GM12878 (cell line): ENCODE results near the gene CACNA1D. TPM values are rescaled to one million over a fixed set of nuclear protein-coding genes. Genes with fewer than 3 reads are reported as not detected.

Experiments used
- ATAC-seq: fragments of 200-7000 bp; cut with Tn5 transposase; 3 replicates; pipeline ENCODE4 v1.9.1; 2020; ENCODE audit warnings: mild to moderate bottlenecking, moderate library complexity
- BruUV-seq: library from RNA; stranded (reverse); fragments of 400-500 nt; replicated peaks from 2 replicates; lab custom pipeline; 2021; lab: Mats Ljungman, UMichigan
- CTCF ChIA-PET: fragments of 300-600 bp; sonication (Branson Sonifier 250); formaldehyde crosslinking; extraction: SDS; loops from one replicate; lab custom pipeline; 2021; ENCODE audit warnings: inconsistent platforms; lab: Yijun Ruan, JAX
- POLR2A ChIA-PET: fragments of 350-600 bp; formaldehyde crosslinking; extraction: SDS; loops from one replicate; lab custom pipeline; 2021; ENCODE audit warnings: inconsistent platforms; lab: Charles Lee
- RAD21 ChIA-PET: fragments of 300-600 bp; sonication (Branson Sonifier 250); formaldehyde crosslinking; loops from one replicate; lab custom pipeline; 2023; ENCODE audit warnings: antibody characterized with exemption; ENCODE audit not compliant: unreplicated experiment; lab: Charles Lee
- SMC1A ChIA-PET: fragments of 300-600 bp; sonication (Branson Sonifier 250); formaldehyde crosslinking; loops from one replicate; lab custom pipeline; 2023; ENCODE audit not compliant: unreplicated experiment, uncharacterized antibody; lab: Charles Lee
- DNase-seq: peaks from one replicate; pipeline ENCODE4 v3.0.0-alpha.2; 2011; ENCODE audit warnings: low read depth, low spot score
- FAIRE-seq: peaks from 3 replicates; lab custom pipeline; 2011; peaks lifted over from hg19 to GRCh38; lab: Jason Lieb, UNC
- H2AFZ ChIP-seq: 2 replicates; pipeline ENCODE4 v1.6.0; 2011; ENCODE audit warnings: low read depth, low read length, control low read depth; ENCODE audit not compliant: control insufficient read depth
- H3K27ac ChIP-seq: 2 replicates; pipeline ENCODE4 v1.5.1; 2011; ENCODE audit warnings: control low read depth; ENCODE audit not compliant: control insufficient read depth, insufficient read depth
- H3K27me3 ChIP-seq, 2 experiments: replicated peaks in 1 of 2; 2 replicates each; pipeline versions ENCODE4 v1.6.0 to v1.6.1; 2011; ENCODE audit warnings: low read length in 1 of 2; ENCODE audit not compliant: control insufficient read depth in 2 of 2, insufficient read depth in 2 of 2
- H3K36me3 ChIP-seq, 2 experiments: 2 replicates each; pipeline ENCODE4 v1.5.1; 2011; ENCODE audit warnings: low read length in 1 of 2; ENCODE audit not compliant: control insufficient read depth in 2 of 2, insufficient read depth in 2 of 2
- H3K4me1 ChIP-seq: 2 replicates; pipeline ENCODE4 v1.6.1; 2011; ENCODE audit warnings: mild to moderate bottlenecking, low read length, moderate library complexity, mixed read lengths; ENCODE audit not compliant: control insufficient read depth, insufficient read depth
- H3K4me2 ChIP-seq: 2 replicates; pipeline ENCODE4 v1.6.0; 2011; ENCODE audit warnings: control low read depth; ENCODE audit not compliant: control insufficient read depth, insufficient read depth
- H3K4me3 ChIP-seq: fragments of 200-600 bp; sonication (generic); 2 replicates; pipeline ENCODE4 v1.5.1; 2016
- H3K79me2 ChIP-seq: 2 replicates; pipeline ENCODE4 v1.6.0; 2011; ENCODE audit warnings: low read length; ENCODE audit not compliant: control insufficient read depth, insufficient read depth
- H3K9ac ChIP-seq: 2 replicates; pipeline ENCODE4 v1.8.0; 2011; ENCODE audit warnings: low read length, control low read depth, mixed read lengths; ENCODE audit not compliant: control insufficient read depth, insufficient read depth
- H3K9me3 ChIP-seq: replicated peaks from 3 replicates; pipeline ENCODE4 v1.5.1; 2011; ENCODE audit warnings: mild to moderate bottlenecking, low read length; ENCODE audit not compliant: control insufficient read depth, insufficient read depth
- H4K20me1 ChIP-seq: 2 replicates; pipeline ENCODE4 v1.6.0; 2011; ENCODE audit not compliant: control insufficient read depth, insufficient read depth
- BHLHE40 ChIP-seq, 2 experiments: fragments of 450-650 bp in 1 of 2; IDR thresholded peaks; 2 replicates each; pipeline ENCODE4 v1.6.1; 2011 to 2017; ENCODE audit warnings: low read depth in 2 of 2, borderline replicate concordance in 1 of 2, improper control_type of control experiment in 1 of 2, low read length in 1 of 2, mild to moderate bottlenecking in 1 of 2
- GATAD2B ChIP-seq: fragments of 450-650 bp; conservative IDR thresholded peaks from 2 replicates; pipeline ENCODE4 v1.6.1; 2017; ENCODE audit warnings: low read depth, mild to moderate bottlenecking, moderate library complexity
- IKZF2 ChIP-seq, 2 experiments: fragments of 450-650 bp; IDR thresholded peaks; 2 replicates each; pipeline ENCODE4 v1.6.1; 2017; ENCODE audit warnings: mild to moderate bottlenecking in 2 of 2, moderate library complexity in 2 of 2
- RUNX3 ChIP-seq: IDR thresholded peaks from 2 replicates; pipeline ENCODE4 v1.6.1; 2012; ENCODE audit warnings: low read length, inconsistent platforms
- SIN3A ChIP-seq: IDR thresholded peaks from 2 replicates; pipeline ENCODE4 v1.6.1; 2012; ENCODE audit warnings: low read depth, low read length, improper control_type of control experiment
- SMAD5 ChIP-seq: IDR thresholded peaks from 2 replicates; pipeline ENCODE4 v1.6.1; 2016; ENCODE audit warnings: antibody characterized with exemption, low read depth
- ZBED1 ChIP-seq: IDR thresholded peaks from 2 replicates; pipeline ENCODE4 v1.6.1; 2016; ENCODE audit warnings: borderline replicate concordance
- WGBS: methylation state at CpG from one replicate; pipeline ENCODE4 v1.1.6; 2016; ENCODE audit warnings: low lambda C conversion rate; ENCODE audit not compliant: insufficient replicate concordance, insufficient coverage; ENCODE audit errors: missing lambda C conversion rate; 5-methylcytosine and 5-hydroxymethylcytosine counted together
- in situ Hi-C: fragments of 300-500 bp; cut with MboI; formaldehyde crosslinking; loops from 9 replicates; pipeline ENCODE4 v1.14.3; 2018; ENCODE audit warnings: mixed read lengths
- intact Hi-C: fragments of 100-400 bp; cut with micrococcal nuclease; formaldehyde crosslinking; loops from one replicate; pipeline ENCODE4 v1.14.2; 2022; ENCODE audit not compliant: unreplicated experiment
- polyA plus RNA-seq, 11 experiments: library from polyadenylated mRNA; depleted of rRNA in 4 of 11; unstranded in 6 of 11; stranded (reverse) in 5 of 11; fragments of >200 nt; fragmentation: Nextera tagmentation in 4 of 11; fragmentation: Illumina TruSeq in 1 of 11; extraction: Ambion mirVana in 4 of 11; extraction: Trizol in 1 of 11; gene quantifications; 1 replicate in 1 of 11; 2 replicates in 10 of 11; pipeline versions ENCODE4 v1.2.1 to v1.2.3, GENCODE V29; 2011 to 2016; ENCODE audit warnings: inconsistent platforms in 2 of 11, missing spikeins in 2 of 11, low read depth in 1 of 11
- total RNA-seq, 4 experiments: library from RNA; depleted of rRNA in 3 of 4; stranded (reverse); fragments of >200 nt in 3 of 4; fragmentation: Illumina TruSeq in 1 of 4; extraction: Trizol in 1 of 4; gene quantifications; 2 replicates each; pipeline versions ENCODE4 v1.2.1 to v1.2.3, GENCODE V29; 2013 to 2021
- TF ChIP-seq, protein P1 (sequence below): IDR thresholded peaks from 2 replicates; pipeline ENCODE4 v1.6.1; 2011; ENCODE audit warnings: low read depth, low read length, improper control_type of control experiment, borderline replicate concordance
- TF ChIP-seq, protein P2 (sequence below): fragments of 450-650 bp; formaldehyde crosslinking; IDR thresholded peaks from 2 replicates; pipeline ENCODE4 v1.5.0; 2022; ENCODE audit warnings: mild to moderate bottlenecking, missing genetic modification characterization
- TF ChIP-seq, protein P3 (sequence below): fragments of 450-650 bp; IDR thresholded peaks from 2 replicates; pipeline ENCODE4 v1.6.1; 2017; ENCODE audit warnings: mild to moderate bottlenecking, low read depth, inconsistent platforms; ENCODE audit not compliant: poor library complexity, severe bottlenecking

CACNA1D gene
- total and polyA plus RNA-seq, 10 of the 15 experiments (the other 5 are each of a cell fraction or from before 2014, with no cell fraction given) = 0.21 to 24.4 (median 1.6) TPM

DNA sequence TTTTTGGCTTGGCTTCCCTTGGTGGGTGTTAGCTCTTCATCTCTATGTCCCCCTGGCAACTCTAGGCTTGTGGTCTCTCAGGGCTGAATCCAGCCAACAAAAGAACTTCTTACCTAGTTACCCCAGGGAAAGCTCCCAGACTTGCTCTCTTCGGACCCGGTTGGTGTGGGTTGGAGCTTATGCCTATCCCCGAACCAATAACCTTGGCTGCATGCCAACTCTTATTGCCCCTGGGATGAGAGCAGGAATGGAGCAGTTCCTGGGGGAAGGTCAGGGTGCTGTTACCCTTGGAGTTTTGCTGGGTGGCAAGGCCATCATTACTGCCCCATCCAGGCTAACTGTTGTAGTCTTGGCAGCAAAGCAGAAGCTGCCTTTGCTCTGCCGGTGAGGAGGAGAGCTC, 147.8 kb downstream of the CACNA1D start:
- no peak for ATAC-seq
- intact Hi-C loops = no loop called here
- in situ Hi-C loops = no loop called here

More for the DNA sequence above, 147.8 kb downstream of the CACNA1D start:
- no TSS peak for BruUV-seq
- TF ChIP-seq SMAD5 (no peak), BHLHE40 (IDR thresholded peaks at IDR 0.05; ENCODE audit: borderline replicate concordance in 1 of 2, low read depth in 2 of 2, low read length in 1 of 2) (no peak), IKZF2 (IDR thresholded peaks at IDR 0.05) (no peak), SIN3A (no peak), RUNX3 (no peak), GATAD2B (no peak), ZBED1 (no peak)
- TF ChIP-seq, protein P1, sequence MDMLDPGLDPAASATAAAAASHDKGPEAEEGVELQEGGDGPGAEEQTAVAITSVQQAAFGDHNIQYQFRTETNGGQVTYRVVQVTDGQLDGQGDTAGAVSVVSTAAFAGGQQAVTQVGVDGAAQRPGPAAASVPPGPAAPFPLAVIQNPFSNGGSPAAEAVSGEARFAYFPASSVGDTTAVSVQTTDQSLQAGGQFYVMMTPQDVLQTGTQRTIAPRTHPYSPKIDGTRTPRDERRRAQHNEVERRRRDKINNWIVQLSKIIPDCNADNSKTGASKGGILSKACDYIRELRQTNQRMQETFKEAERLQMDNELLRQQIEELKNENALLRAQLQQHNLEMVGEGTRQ = no peak
- TF ChIP-seq, protein P2, sequence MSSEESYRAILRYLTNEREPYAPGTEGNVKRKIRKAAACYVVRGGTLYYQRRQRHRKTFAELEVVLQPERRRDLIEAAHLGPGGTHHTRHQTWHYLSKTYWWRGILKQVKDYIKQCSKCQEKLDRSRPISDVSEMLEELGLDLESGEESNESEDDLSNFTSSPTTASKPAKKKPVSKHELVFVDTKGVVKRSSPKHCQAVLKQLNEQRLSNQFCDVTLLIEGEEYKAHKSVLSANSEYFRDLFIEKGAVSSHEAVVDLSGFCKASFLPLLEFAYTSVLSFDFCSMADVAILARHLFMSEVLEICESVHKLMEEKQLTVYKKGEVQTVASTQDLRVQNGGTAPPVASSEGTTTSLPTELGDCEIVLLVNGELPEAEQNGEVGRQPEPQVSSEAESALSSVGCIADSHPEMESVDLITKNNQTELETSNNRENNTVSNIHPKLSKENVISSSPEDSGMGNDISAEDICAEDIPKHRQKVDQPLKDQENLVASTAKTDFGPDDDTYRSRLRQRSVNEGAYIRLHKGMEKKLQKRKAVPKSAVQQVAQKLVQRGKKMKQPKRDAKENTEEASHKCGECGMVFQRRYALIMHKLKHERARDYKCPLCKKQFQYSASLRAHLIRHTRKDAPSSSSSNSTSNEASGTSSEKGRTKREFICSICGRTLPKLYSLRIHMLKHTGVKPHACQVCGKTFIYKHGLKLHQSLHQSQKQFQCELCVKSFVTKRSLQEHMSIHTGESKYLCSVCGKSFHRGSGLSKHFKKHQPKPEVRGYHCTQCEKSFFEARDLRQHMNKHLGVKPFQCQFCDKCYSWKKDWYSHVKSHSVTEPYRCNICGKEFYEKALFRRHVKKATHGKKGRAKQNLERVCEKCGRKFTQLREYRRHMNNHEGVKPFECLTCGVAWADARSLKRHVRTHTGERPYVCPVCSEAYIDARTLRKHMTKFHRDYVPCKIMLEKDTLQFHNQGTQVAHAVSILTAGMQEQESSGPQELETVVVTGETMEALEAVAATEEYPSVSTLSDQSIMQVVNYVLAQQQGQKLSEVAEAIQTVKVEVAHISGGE (CRISPR knock-in tag) = no peak
- TF ChIP-seq, protein P3, sequence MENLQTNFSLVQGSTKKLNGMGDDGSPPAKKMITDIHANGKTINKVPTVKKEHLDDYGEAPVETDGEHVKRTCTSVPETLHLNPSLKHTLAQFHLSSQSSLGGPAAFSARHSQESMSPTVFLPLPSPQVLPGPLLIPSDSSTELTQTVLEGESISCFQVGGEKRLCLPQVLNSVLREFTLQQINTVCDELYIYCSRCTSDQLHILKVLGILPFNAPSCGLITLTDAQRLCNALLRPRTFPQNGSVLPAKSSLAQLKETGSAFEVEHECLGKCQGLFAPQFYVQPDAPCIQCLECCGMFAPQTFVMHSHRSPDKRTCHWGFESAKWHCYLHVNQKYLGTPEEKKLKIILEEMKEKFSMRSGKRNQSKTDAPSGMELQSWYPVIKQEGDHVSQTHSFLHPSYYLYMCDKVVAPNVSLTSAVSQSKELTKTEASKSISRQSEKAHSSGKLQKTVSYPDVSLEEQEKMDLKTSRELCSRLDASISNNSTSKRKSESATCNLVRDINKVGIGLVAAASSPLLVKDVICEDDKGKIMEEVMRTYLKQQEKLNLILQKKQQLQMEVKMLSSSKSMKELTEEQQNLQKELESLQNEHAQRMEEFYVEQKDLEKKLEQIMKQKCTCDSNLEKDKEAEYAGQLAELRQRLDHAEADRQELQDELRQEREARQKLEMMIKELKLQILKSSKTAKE = no peak
- H3K4me2 ChIP-seq = no peak overlapping the region
- no peak overlapping the region for H3K27ac ChIP-seq
- no peaks in the 10 kb centered on the region; a peak in 1 of 4 replicates for H3K27me3 ChIP-seq
- H3K79me2 ChIP-seq = no peaks in the 10 kb centered on the region
- no peaks in the 10 kb centered on the region for H3K36me3 ChIP-seq
- ChIA-PET POLR2A (interaction anchor here (1.3 kb wide), 1 partner anchor 10 kb away, joined by 4 read pairs; no protein-coding TSS in a partner anchor), CTCF (interaction anchor here (0.6 to 3.1 kb wide), 5 partner anchors 25 to 185 kb away, joined by 3 to 18 read pairs (median 4); no protein-coding TSS in a partner anchor), SMC1A (interaction anchor here (0.7 to 2.3 kb wide), 8 partner anchors 9 to 68 kb away, joined by 3 to 7 read pairs (median 5); no protein-coding TSS in a partner anchor), RAD21 (interaction anchor here (1.5 kb wide), 1 partner anchor 9 kb away, joined by 7 read pairs; no protein-coding TSS in a partner anchor)
- no peaks in the 10 kb centered on the region for H3K4me1 ChIP-seq
- no peak overlapping the region for H2AFZ ChIP-seq
- WGBS = 63% methylated on average over 4 of the region's 4 CpGs
- H3K4me3 ChIP-seq = no peak overlapping the region
- no peak for DNase-seq
- H3K9me3 ChIP-seq = no peaks in the 10 kb centered on the region
- no peaks in the 10 kb centered on the region for H4K20me1 ChIP-seq
- no peak overlapping the region for H3K9ac ChIP-seq
- no peak for FAIRE-seq
